ENCODE results near the gene NME8.

Gene NME8

DNA sequence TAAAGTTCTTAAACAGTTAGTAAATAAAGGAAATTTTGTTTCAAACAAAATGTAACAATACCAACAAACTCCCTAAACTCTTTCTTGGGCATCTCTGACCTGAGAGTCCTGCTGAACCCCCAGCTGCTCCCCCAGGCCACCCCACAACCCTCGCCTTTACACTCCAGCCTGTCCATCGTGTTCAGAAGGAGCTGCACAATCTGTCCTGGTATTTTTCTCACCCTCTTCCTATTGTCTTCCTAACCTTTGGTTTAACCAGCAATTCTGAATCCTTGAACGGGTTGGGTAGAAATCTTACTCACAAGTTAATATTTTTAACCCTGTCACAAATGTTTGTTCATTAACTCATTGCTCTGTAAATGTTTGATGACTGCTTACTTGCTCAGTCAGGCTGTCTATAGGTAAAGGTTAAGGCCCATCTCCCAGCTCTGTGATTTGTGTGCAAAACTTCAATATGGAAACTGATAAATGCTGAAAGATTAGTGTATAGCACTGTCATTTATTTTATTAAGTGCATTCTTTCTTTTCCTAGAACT is 51.4 kb downstream of the NME8 start:
- DNase-seq (ENCODE audit: low spot score), result no peak

DNA sequence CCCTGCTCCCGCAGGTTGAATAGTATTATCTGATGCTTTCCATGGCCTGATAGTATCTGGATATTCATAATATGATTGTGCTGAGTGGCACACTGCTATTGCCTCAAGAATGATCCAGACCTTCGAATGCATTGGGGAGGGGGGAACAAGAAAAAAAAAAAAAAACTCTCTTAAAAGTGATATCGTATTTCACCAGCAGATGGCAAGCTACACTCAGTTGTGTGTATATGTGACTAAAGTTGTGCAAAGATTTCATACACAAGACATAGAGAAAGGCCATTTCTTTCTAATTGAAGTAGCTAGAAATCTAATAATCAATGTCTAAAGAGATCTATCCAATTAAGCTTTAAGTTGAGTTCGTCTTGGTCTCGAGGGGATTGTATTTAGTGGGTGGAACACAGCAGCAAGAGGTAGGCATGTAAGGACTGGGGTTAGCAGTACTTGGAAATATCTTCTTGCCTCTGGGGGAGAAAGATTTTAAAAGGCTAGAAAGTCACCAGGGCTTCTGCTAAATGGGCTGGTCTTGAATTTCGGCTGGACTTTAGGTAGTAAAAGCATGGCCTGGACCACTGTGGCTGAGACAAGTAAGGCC is 52.9 kb downstream of the NME8 start:
- peak; percentile 51 for DNase-seq (ENCODE audit: low spot score)

- no peak for DNase-seq (ENCODE audit: low spot score)
Observed at GRCh38 chr7:37901890-37902524, 53.6 kb downstream of the NME8 start.

DNA sequence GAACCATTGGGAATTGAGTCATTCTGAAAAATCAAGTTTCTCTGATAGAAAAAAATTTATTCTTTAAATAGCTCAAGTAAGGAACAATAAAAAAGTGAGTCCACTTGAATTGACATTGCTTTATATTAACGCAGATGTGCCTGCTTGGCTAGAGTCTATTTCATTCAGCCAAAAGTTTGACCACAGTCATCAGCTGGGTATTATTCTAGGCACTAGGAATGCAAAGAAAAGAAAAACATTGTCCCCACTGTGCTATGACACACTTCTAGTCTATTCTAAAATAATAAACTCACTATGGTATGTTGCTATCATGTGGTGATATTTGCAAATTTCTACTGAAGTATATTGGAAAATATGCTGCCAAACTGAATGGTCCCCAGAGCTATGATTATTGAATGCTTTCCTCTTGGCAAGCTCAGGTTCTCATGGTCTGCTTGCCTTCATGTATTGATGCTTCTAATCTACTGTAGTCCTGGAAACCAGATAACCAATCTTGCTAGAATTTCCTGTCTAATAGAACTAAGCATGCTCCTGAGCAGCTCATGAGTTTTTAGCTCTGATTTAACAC is 59.9 kb downstream of the NME8 start:
- no peak for DNase-seq (ENCODE audit: low spot score)

DNA sequence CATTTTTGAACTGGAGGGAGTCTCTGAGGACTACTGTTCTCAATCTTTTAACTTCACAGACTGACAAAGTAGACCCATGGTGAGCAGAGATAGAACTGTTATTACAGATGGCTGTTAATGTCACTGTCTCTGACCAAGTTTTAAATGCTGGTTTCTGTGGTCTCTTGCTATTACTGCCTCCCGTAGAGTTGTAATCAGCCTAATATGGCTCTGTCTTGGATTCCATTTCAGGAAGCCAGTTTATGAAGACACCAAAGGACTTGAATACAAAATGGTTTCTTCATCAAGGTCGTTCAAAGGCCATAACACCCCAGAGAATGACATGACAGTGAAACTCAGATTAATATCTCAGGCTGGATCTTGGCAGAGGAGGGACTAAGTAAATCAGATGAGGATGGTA is 64.4 kb downstream of the NME8 start:
- DNase-seq (ENCODE audit: low spot score), result no peak

DNA sequence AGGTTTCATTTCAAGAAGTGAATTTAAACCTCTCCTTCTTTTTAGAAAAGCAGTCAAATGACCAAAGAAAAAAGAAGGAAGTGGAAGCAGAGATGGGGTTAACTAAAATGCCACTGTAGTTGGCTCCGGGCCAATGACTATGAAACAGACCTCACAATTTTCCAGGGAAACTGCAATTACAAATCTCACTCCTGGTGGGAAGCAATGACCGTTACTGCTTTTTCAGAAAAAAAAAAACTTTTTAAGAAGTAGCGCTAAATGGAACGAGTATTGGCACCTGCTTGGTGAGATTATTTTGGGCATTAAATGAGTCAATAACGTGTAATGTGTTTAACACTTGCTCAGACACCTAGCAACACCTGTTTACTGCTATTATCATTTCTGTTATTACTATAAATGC is 67.0 kb downstream of the NME8 start:
- no peak for DNase-seq (ENCODE audit: low spot score)

- DNase-seq (ENCODE audit: low spot score), result peak; percentile 18
Observed at GRCh38 chr7:37916017-37916672, 67.7 kb downstream of the NME8 start.

DNA sequence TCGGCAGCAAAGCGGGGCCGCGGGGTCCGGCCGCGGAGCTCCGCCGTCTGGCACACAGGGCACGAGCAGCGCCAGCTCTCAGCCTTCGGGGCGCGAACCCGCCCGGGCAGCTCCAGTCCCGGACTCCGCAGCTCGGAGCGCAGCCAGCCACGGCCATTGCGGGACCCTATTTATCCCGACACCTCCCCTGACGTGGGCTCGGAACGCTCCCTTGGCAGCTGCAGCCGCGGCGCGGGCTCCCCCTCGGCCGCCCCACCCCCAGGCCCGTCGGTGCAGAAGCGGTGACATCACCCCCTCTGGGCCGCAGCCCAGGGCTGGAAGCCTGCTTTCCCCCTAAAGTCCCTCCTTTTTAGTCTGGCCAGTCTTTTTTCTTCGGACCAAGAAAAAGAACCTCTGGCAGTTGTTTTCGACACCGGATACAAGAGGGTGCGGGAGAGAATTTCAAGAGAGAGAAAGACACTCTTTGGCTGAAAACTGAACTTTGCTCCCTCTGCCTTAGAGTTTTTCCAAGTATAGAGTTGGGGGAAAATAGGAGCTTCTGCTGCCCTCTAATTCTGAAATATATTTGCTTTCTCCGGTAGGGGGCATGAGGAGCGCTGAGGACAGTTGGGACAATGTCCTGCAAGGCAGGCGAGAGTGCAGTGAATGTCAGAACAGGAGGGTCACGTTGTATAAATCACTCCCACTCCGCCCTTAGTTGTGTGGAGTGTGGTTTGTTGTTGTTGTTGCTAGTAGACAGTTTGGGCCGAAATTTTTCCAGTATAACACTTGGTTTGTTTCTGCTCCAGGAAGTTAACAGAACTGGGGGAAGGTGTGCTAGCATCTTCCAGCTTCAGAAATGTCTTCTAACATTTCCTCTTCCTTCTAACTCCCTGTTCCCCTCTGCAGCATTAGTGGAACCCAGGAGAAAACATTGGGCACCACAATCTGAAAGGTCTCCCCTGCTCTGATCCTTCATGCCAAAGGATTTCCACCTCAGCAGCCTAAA is 68.6 kb downstream of the NME8 start, which contains the start of gene SFRP4:
SFRP4 (minus strand) TSS at position 145 of the 988 bp plus-strand sequence. CDS start 280 bp downstream, outside the sequence.
- DNase-seq (ENCODE audit: low spot score), result peak; percentile 75

GRCh38 chr7:37918526-37918925 is 70.1 kb downstream of the NME8 start:
- DNase-seq (ENCODE audit: low spot score), result no peak

DNA sequence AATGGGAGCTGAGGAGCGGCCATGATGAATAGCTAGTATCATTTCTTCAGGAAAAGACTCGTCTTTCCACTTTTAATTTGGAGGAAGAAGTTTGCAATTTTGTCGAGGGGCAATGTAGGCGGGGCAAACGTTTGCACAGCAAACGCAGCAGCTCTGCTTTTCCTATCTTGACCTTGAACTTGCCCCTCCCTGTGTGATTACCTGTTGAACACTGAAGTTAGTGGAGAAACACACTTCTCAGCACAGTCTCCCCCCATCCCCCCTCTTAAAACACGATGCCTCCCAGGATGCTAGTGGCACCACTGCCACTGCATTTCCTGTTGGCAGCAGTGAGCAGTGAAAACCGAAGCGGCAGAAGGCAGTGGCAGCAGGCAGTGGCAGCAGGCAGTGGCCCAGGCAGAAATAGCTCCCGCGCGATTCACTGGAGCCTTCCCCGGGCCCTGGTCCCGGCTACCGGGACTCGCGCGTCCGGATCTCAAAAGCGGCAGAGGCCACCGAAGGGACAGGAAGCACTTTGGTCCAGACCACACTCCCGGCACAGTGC is 72.0 kb downstream of the NME8 start, which contains the start of gene EPDR1:
EPDR1 (plus strand) TSS at position 336 of the 544 bp plus-strand sequence. CDS start 300 bp downstream, outside the sequence.
- peak; percentile 82 for DNase-seq (ENCODE audit: low spot score)

GRCh38 chr7:37920849-37921805 is 72.7 kb downstream of the NME8 start:
- DNase-seq (ENCODE audit: low spot score), result peak; percentile 49

- DNase-seq (ENCODE audit: low spot score), result no peak
Observed at GRCh38 chr7:37921876-37922275, 73.5 kb downstream of the NME8 start.

DNA sequence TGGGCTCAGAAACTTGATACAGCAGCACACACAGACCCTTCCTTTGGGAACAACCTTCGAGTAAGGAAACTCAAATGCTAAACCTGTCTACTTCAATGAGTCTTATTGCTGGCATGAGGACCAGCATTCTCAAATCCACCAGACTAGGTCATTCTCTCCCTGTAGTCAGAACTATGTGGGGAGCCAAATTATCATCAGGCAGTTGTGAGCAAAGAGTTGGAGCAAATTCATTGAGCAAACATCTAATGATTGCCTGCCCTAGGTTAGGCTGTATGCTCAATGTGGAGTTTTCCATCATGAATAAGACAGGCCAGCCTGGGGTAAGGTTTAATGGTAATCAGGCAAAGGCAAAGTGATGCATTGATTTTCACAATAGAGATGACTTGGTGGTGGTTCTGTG is 75.6 kb downstream of the NME8 start:
- DNase-seq (ENCODE audit: low spot score), result no peak

- DNase-seq (ENCODE audit: low spot score), result no peak
Observed at GRCh38 chr7:37924491-37925041, 76.2 kb downstream of the NME8 start.

DNA sequence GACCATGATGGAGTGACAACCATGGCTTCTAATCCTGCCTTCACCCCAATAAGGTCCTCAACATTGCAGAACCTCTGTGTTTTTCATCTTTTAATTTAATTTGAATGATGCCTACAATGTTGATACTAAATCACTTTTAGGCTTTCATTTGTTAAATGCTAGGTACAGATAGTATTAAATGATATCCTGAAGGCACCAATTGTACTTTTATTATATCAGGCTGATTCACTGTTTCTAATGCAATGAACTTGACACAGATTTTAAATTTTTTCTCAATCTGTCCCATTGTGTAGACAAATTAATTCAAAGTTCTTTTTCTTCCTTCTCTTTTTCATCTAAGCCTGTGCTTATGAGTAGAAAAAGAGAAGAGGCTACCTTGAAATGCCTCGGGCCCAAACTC is 77.2 kb downstream of the NME8 start:
- DNase-seq (ENCODE audit: low spot score), result no peak

GRCh38 chr7:37927773-37928444 is 79.5 kb downstream of the NME8 start:
- DNase-seq (ENCODE audit: low spot score), result no peak

- no peak for DNase-seq (ENCODE audit: low spot score)
Observed at GRCh38 chr7:37928878-37929277, 80.5 kb downstream of the NME8 start.

DNA sequence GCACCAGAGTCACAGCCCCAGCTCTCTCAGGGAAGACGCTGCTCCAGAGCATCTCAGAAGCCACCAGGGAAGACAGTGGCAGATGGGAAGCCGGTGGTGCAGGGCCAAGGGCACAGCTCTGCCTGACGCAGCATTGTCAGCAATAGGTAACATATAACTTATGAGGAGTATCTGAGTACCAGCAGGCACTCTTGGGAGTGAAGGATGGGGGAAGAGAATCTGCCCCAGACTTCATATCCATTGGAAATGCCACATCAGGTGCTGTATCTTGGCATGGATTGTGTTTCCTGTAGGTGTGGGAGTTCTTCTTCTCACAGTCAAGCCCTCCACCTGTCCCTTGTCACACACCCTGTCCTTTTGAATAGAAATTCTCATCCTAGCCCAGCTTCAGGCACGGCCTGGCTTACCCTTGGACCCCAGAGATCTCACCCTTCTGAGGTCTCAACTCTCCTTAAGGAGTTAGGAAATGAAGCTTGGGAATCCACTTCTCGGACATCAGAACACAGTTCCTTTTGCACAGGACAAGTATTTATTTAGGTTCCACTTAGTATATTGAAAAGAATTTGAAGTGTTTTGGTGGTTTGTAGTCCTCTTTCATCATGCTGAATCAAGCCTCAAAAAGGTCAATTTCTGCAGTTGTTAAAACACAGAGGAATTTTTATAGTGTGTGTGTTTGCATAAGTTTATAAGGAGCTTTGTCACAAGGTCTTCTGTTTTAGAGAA is 82.0 kb downstream of the NME8 start:
- no peak for DNase-seq (ENCODE audit: low spot score)

All from Ammon's horn (tissue), 1 donor.